NB4 (cell line): Measurements from ENCODE around the gene FBXO48.

Experiments
- DNase-seq: peaks from one replicate; pipeline ENCODE4 v3.0.0; 2010; ENCODE audit warnings: low read depth
- H3K4me3 ChIP-seq: one replicate; pipeline ENCODE4 v1.5.1; 2011; ENCODE audit warnings: mild to moderate bottlenecking, low read depth, low read length, moderate library complexity
- MYC ChIP-seq: IDR thresholded peaks from 2 replicates; pipeline ENCODE4 v1.6.1; 2011; ENCODE audit warnings: low read depth, low read length
- POLR2A ChIP-seq: IDR thresholded peaks from 2 replicates; pipeline ENCODE4 v1.6.1; 2011; ENCODE audit warnings: mild to moderate bottlenecking; ENCODE audit not compliant: insufficient read length; ENCODE audit errors: extremely low read depth
- TF ChIP-seq, protein P1 (sequence below): IDR thresholded peaks from one replicate; pipeline ENCODE4 v1.5.1; 2012; ENCODE audit warnings: low read depth, low read length
- TF ChIP-seq, protein P2 (sequence below): IDR thresholded peaks from 2 replicates; pipeline ENCODE4 v1.6.1; 2011; ENCODE audit warnings: low read depth, low read length

FBXO48 gene

GRCh38 chr2:68467077-68467960 is at the start of gene FBXO48, which contains the start of gene APLF:
Gene FBXO48 (minus strand): TSS chr2:68467294. CDS start chr2:68465145, 2,149 bp downstream.
Gene APLF (plus strand): TSS chr2:68467585. CDS start chr2:68467732, 147 bp downstream.
- TF ChIP-seq POLR2A (peak; percentile 63), MYC (no peak)
- TF ChIP-seq, protein P1, sequence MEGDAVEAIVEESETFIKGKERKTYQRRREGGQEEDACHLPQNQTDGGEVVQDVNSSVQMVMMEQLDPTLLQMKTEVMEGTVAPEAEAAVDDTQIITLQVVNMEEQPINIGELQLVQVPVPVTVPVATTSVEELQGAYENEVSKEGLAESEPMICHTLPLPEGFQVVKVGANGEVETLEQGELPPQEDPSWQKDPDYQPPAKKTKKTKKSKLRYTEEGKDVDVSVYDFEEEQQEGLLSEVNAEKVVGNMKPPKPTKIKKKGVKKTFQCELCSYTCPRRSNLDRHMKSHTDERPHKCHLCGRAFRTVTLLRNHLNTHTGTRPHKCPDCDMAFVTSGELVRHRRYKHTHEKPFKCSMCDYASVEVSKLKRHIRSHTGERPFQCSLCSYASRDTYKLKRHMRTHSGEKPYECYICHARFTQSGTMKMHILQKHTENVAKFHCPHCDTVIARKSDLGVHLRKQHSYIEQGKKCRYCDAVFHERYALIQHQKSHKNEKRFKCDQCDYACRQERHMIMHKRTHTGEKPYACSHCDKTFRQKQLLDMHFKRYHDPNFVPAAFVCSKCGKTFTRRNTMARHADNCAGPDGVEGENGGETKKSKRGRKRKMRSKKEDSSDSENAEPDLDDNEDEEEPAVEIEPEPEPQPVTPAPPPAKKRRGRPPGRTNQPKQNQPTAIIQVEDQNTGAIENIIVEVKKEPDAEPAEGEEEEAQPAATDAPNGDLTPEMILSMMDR = no peak
- DNase-seq = peak; percentile 100

DNA sequence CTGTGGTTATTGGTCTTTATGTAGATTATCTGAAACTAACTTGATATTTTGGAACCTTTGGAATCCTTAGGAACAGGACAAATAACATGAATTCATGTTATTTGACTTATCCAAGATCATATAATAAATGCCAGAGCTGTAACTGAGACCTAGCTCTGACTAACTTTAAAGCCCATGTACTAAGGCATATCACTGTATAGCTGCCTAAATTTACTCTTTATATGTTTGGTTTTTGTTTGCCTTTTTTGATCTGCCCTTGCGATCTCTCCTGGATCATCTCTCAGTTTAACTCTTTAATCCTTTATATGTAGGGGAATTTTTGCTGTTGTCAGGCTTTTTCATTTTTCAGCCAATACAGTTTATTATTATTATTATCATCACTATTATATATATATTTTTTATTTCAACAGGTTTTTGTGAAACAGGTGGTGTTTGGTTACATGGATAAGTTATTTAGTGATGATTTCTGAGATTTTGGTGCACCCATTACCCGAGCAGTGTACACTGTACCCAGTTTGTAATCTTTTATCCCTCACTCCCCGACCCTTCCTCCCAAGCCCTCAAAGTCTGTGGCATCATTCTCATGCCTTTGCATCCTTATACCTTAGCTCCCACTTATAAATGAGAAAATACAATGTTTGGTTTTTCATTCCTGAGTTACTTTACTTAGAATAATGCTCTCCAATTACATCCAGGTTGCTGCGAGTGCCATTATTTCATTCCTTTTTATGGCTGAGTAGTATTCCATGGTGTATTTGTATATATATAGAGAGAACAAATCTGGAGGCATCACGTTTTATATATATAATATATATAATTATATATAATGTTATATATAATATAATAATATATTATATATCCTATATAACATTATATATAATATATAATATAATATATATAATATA is 49.2 kb upstream of the FBXO48 start:
- TF ChIP-seq, protein P2, sequence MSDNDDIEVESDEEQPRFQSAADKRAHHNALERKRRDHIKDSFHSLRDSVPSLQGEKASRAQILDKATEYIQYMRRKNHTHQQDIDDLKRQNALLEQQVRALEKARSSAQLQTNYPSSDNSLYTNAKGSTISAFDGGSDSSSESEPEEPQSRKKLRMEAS = no peak
- no peak for TF ChIP-seq POLR2A
- TF ChIP-seq, protein P1 = no peak
- TF ChIP-seq MYC = no peak
- no peak overlapping the region for H3K4me3 ChIP-seq
- peak; percentile 7 for DNase-seq

More at GRCh38 chr2:68467077-68467960, at the start of gene FBXO48, which contains the start of gene APLF:
- H3K4me3 ChIP-seq = peak within 1 kb of the TSS; percentile 88

DNA sequence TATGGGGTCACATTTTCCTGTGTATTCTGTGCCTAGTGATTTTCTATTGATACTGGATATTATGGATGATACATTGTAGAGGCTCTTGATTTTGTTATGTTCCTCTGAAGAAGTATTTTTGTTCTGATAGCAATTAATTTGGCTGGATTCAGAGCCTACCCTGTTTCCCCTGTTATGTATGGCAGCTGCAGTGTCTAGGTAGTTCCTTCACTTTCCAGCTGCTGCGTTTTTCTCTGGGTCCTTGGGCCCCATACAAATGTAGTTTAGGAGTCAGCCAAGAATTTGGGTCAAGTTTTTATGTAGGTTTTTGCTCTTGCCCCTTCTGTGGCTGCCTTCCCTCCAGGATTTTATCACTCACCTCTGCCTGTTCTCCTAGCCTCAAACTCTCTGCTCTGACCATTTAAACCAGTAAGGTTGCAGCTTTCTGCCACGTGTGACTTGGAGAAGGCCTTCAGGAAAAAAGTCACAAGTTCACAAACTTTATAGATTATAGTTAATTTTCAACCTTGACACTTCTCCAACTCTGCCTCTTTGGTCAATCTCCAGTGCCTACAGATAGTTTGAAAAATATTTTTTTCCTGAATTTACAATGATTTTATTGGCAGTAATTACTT is 47.3 kb upstream of the FBXO48 start:
- no peak for DNase-seq
- TF ChIP-seq POLR2A (no peak), MYC (no peak)
- TF ChIP-seq, protein P2 = no peak
- TF ChIP-seq, protein P1 = no peak
- no peak overlapping the region for H3K4me3 ChIP-seq

DNA sequence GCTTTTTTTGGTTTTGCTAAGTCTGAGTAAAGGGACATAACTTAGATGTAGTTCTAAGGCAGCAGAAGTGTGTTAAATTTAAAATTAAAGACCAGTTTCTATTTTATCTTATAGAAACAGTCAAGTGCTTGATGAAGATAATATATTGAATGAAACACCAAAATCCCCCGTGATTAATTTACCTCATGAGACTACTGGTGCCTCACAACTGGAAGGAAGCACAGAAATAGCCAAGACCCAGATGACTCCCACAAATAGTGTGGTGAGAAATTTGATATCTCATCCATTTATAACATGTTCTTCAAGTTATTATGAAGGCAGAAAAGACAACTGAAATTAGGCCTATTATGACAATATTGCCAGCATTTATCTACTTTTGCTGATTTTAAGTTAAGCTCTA is 45.9 kb upstream of the FBXO48 start:
- DNase-seq = no peak

GRCh38 chr2:68512326-68512725 is 45.2 kb upstream of the FBXO48 start:
- TF ChIP-seq POLR2A (no peak), MYC (no peak)
- TF ChIP-seq, protein P1 = no peak
- TF ChIP-seq, protein P2 = no peak
- DNase-seq = no peak
- H3K4me3 ChIP-seq = no peak overlapping the region

More for the DNA sequence above, 45.9 kb upstream of the FBXO48 start:
- TF ChIP-seq MYC = no peak
- TF ChIP-seq, protein P2 = no peak
- TF ChIP-seq, protein P1 = no peak
- TF ChIP-seq POLR2A = no peak
- H3K4me3 ChIP-seq = no peak overlapping the region
